ENCODE results near the gene PROZ.

DNA sequence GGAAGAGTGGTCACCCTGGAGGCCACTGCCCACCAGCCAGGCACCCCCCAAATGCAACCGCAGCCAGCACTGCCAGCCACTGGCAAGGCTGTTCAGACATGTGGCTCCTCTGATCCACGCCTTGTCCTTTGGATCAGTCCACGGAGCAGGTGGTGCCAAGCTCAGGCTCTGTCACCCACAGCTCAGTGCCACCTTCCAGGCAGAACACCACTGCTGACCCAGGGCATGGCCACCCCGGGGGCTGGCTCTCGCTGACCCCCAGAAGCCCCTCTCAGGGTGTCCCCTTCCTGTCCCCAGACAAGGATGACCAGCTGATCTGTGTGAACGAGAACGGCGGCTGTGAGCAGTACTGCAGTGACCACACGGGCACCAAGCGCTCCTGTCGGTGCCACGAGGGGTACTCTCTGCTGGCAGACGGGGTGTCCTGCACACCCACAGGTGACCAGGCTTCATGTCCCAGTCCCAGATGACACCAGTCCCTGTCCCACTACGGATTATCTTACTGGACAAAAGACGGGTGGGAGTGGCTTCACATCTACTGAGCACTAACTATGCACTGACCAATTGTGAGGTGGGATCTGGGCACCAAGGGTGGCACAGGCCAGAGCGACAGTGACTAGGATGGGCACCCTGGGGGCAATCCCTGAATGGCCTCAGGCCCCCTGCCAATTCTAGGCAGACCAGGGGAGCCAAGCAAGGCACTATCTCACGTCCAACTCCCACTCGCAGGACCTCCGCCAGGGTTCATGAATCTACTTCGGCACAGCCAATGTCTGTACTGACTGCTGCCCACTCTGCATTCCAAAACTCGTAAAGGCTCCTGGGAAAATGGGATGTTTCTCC is 42.9 kb upstream of the PROZ start:
- TF ChIP-seq EZH2 (IDR thresholded peaks at IDR 0.05; ENCODE audit: borderline replicate concordance, low read length) = no peak
- TF ChIP-seq, protein P1, sequence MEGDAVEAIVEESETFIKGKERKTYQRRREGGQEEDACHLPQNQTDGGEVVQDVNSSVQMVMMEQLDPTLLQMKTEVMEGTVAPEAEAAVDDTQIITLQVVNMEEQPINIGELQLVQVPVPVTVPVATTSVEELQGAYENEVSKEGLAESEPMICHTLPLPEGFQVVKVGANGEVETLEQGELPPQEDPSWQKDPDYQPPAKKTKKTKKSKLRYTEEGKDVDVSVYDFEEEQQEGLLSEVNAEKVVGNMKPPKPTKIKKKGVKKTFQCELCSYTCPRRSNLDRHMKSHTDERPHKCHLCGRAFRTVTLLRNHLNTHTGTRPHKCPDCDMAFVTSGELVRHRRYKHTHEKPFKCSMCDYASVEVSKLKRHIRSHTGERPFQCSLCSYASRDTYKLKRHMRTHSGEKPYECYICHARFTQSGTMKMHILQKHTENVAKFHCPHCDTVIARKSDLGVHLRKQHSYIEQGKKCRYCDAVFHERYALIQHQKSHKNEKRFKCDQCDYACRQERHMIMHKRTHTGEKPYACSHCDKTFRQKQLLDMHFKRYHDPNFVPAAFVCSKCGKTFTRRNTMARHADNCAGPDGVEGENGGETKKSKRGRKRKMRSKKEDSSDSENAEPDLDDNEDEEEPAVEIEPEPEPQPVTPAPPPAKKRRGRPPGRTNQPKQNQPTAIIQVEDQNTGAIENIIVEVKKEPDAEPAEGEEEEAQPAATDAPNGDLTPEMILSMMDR (conservative IDR thresholded peaks at IDR 0.05 in 1 of 2, IDR thresholded peaks at IDR 0.05 in 1 of 2; ENCODE audit: extremely low read depth in 1 of 2, insufficient read depth in 1 of 2, low read depth in 1 of 2, low read length in 2 of 2) = no peak

Data from mammary epithelial cell (primary cell).